ENCODE results near the gene ACOT7.
"Not testable (repeated sequence)": the region's sequence is repeated elsewhere in the genome, so short reads cannot be mapped to it uniquely, and the experiment has no call there.

ACOT7 gene

GRCh38 chr1:6395781-6396244 lies 2.2 kb upstream of the ACOT7 start:
- DNase-seq = not testable (repeated sequence)

GRCh38 chr1:6395130-6395529 lies 1.6 kb upstream of the ACOT7 start:
- not testable (repeated sequence) for DNase-seq

- DNase-seq = no peak
These were observed 663 bp downstream of the ACOT7 start for GRCh38 chr1:6392809-6393399.

GRCh38 chr1:6391951-6392808 lies 1.4 kb downstream of the ACOT7 start:
- DNase-seq = no peak

GRCh38 chr1:6389971-6390370 lies 3.6 kb downstream of the ACOT7 start:
- no peak for DNase-seq

GRCh38 chr1:6386371-6386949 lies 7.1 kb downstream of the ACOT7 start:
- no peak for DNase-seq

- DNase-seq = no peak
These were observed 7.9 kb downstream of the ACOT7 start for GRCh38 chr1:6385488-6386191.

GRCh38 chr1:6384962-6385361 lies 8.6 kb downstream of the ACOT7 start:
- peak; percentile 40 to 76 for DNase-seq

GRCh38 chr1:6384135-6384534 lies 9.4 kb downstream of the ACOT7 start:
- no peak for DNase-seq

GRCh38 chr1:6380037-6380436 lies 13.5 kb downstream of the ACOT7 start:
- no peak for DNase-seq

GRCh38 chr1:6378096-6378746 lies 15.3 kb downstream of the ACOT7 start:
- DNase-seq = peak in 1 of 2 experiments; percentile 66

GRCh38 chr1:6373961-6374720 lies 19.4 kb downstream of the ACOT7 start:
- DNase-seq = no peak

GRCh38 chr1:6372236-6372635 lies 21.3 kb downstream of the ACOT7 start:
- not testable (repeated sequence) for DNase-seq

GRCh38 chr1:6370006-6370405 lies 23.6 kb downstream of the ACOT7 start:
- DNase-seq = no peak

- peak in 1 of 2 experiments; percentile 56 for DNase-seq
These were observed 26.1 kb downstream of the ACOT7 start for GRCh38 chr1:6367381-6368012.

- DNase-seq = no peak
These were observed 28.5 kb downstream of the ACOT7 start for GRCh38 chr1:6365047-6365446.

GRCh38 chr1:6363085-6363884 lies 30.3 kb downstream of the ACOT7 start:
- peak; percentile 53 to 68 for DNase-seq

- no peak for DNase-seq
These were observed 32.3 kb downstream of the ACOT7 start for GRCh38 chr1:6361124-6361775.

- DNase-seq = no peak
These were observed 33.0 kb downstream of the ACOT7 start for GRCh38 chr1:6360517-6361070.

- DNase-seq = no peak
These were observed 33.5 kb downstream of the ACOT7 start for GRCh38 chr1:6360117-6360496.
